ENCODE data around the gene DNAL1. TPM values are rescaled to one million over a fixed set of nuclear protein-coding genes. Genes with fewer than 3 reads are reported as not detected.

The DNAL1 gene
- total and polyA plus RNA-seq, 10 of the 15 experiments (the other 5 are each of a cell fraction or from before 2014, with no cell fraction given), result 2.4 to 18.2 (median 7.4) TPM

DNA sequence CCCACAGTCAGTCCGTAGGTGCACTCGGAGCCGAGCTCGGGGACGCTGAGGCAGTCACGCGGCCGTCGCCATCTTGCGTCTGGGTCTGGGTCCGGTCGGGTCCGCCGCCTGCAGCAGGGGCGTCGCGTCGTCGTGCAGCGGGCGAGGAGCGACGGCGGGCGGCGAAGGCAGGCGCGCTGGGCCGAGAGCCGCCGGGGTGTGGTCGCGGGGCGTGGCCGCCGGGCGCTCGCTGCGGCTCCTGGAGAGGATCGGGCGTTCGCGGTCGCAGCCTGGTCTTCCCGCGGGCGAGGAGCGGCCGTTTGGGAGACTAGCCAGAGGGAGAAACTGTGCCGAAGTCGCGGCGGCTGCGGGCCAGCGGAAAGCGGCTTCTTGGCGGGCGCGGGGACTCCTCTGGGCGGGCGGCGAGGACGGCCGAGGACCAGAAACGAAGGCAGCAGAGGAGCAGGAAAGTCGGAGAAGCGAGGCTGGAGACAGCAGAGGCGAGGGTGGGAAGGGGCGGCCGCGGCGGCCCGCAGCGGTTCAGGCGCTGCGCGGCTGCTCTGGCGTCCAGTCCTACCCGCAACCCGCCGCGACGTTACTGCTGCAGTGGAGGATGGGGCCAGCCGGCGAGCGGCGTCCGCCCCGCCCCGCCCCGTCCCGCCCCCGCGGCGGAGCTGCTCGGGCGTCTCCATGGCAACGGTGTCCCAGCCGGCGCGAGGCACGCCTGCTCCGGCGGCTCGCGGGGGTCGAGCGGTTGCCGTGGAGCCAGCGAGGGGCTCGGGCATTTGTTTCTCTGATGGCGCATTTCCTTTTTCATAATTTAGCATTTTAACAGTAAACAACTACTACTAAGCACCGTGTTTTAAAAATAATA lies 69.2 kb downstream of the DNAL1 start, which contains the start of gene PNMA1 (continued):
- TF ChIP-seq BCLAF1 (IDR thresholded peaks at IDR 0.05) (0 out of 2 replicates have a peak, but pooled peaks have one; percentile 35), ATF7 (IDR thresholded peaks at IDR 0.05; ENCODE audit: low read depth) (peak; percentile 56; the same call in 1 of the 2 replicates), TCF12 (IDR thresholded peaks at IDR 0.05; ENCODE audit: low read depth, low read length) (0 out of 2 replicates have a peak, but pooled peaks have one; percentile 59), CREB1 (IDR thresholded peaks at IDR 0.05; ENCODE audit: low read depth) (peak; percentile 41; the same call in 1 of the 2 replicates), LARP7 (IDR thresholded peaks at IDR 0.05) (peak; percentile 68; the same call in 1 of the 2 replicates), RUNX3 (IDR thresholded peaks at IDR 0.05; ENCODE audit: low read length) (peak; percentile 2; the same call in 1 of the 2 replicates), POU2F2 (IDR thresholded peaks at IDR 0.05; ENCODE audit: borderline replicate concordance, low read depth, low read length) (peak; percentile 43; the same call in 1 of the 3 replicates), IKZF1 (conservative IDR thresholded peaks at IDR 0.05) (peak; percentile 89), RELA (IDR thresholded peaks at IDR 0.05; ENCODE audit: borderline replicate concordance, partially characterized antibody) (no peak), ESRRA (IDR thresholded peaks at IDR 0.05; ENCODE audit: low read length) (no peak), MAX (IDR thresholded peaks at IDR 0.05; ENCODE audit: low read depth, low read length) (peak; percentile 68), ZNF24 (IDR thresholded peaks at IDR 0.05) (peak; percentile 41; the same call in 1 of the 2 replicates), TCF3 (IDR thresholded peaks at IDR 0.05; ENCODE audit: borderline replicate concordance, insufficient read depth, low read depth, low read length) (0 out of 2 replicates have a peak, but pooled peaks have one; percentile 41), PAX5 (IDR thresholded peaks at IDR 0.05; ENCODE audit: borderline replicate concordance, low read depth, low read length) (peak; percentile 66), BMI1 (IDR thresholded peaks at IDR 0.05; ENCODE audit: borderline replicate concordance) (peak; percentile 86), MTA3 (IDR thresholded peaks at IDR 0.05; ENCODE audit: borderline replicate concordance, low read length) (peak; percentile 56; the same call in 1 of the 2 replicates), EGR1 (IDR thresholded peaks at IDR 0.05; ENCODE audit: borderline replicate concordance in 1 of 2, low read depth in 2 of 2, low read length in 2 of 2) (peak in 1 of 2 experiments; percentile 97; a peak in 2 of 3 replicates), ZNF622 (IDR thresholded peaks at IDR 0.05) (no peak), HDAC2 (IDR thresholded peaks at IDR 0.05) (no peak), SMAD5 (IDR thresholded peaks at IDR 0.05; ENCODE audit: low read depth) (peak; percentile 15; the same call in 1 of the 2 replicates), POLR2AphosphoS2 (IDR thresholded peaks at IDR 0.05; ENCODE audit: low read depth, low read length) (peak; percentile 94), ZNF274 (IDR thresholded peaks at IDR 0.05; ENCODE audit: insufficient read depth, insufficient read length) (no peak), YY1 (IDR thresholded peaks at IDR 0.05; ENCODE audit: low read depth, low read length) (peak; percentile 94)
- TF ChIP-seq, protein P1, sequence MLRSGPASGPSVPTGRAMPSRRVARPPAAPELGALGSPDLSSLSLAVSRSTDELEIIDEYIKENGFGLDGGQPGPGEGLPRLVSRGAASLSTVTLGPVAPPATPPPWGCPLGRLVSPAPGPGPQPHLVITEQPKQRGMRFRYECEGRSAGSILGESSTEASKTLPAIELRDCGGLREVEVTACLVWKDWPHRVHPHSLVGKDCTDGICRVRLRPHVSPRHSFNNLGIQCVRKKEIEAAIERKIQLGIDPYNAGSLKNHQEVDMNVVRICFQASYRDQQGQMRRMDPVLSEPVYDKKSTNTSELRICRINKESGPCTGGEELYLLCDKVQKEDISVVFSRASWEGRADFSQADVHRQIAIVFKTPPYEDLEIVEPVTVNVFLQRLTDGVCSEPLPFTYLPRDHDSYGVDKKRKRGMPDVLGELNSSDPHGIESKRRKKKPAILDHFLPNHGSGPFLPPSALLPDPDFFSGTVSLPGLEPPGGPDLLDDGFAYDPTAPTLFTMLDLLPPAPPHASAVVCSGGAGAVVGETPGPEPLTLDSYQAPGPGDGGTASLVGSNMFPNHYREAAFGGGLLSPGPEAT (IDR thresholded peaks at IDR 0.05; ENCODE audit: low read depth), result no peak

Data from GM12878 (cell line).